GM21381 (cell line): Measurements from ENCODE around the gene RUNDC3A.
"Not testable (repeated sequence)": the region's sequence is repeated elsewhere in the genome, so short reads cannot be mapped to it uniquely, and the experiment has no call there.

Source experiments
- ATAC-seq: cut with Tn5 transposase; IDR thresholded peaks from one replicate; pipeline ENCODE4 v1.9.1; 2021; ENCODE audit warnings: mild to moderate bottlenecking, moderate library complexity; ENCODE audit not compliant: unreplicated experiment

The RUNDC3A gene

GRCh38 chr17:44356241-44356640 lies 47.8 kb downstream of the RUNDC3A start:
- ATAC-seq, result no peak

- no peak for ATAC-seq
These were observed 49.7 kb downstream of the RUNDC3A start for GRCh38 chr17:44358066-44358465.

GRCh38 chr17:44359006-44359405 lies 50.6 kb downstream of the RUNDC3A start:
- no peak for ATAC-seq

- ATAC-seq, result no peak
These were observed 51.2 kb downstream of the RUNDC3A start for GRCh38 chr17:44359458-44360143.

GRCh38 chr17:44360144-44360533 lies 51.7 kb downstream of the RUNDC3A start:
- ATAC-seq, result no peak

GRCh38 chr17:44360826-44361225 lies 52.4 kb downstream of the RUNDC3A start:
- ATAC-seq, result no peak

- ATAC-seq, result no peak
These were observed 53.2 kb downstream of the RUNDC3A start for GRCh38 chr17:44361292-44362260.

- ATAC-seq, result no peak
These were observed 54.1 kb downstream of the RUNDC3A start for GRCh38 chr17:44362459-44362948.

- no peak for ATAC-seq
These were observed 54.7 kb downstream of the RUNDC3A start for GRCh38 chr17:44362949-44363612.

- no peak for ATAC-seq
These were observed 55.3 kb downstream of the RUNDC3A start, which contains the start of gene FAM171A2 for GRCh38 chr17:44363613-44364159. FAM171A2 (minus strand) TSS chr17:44363853; CDS start chr17:44363714, 139 bp downstream.

GRCh38 chr17:44365051-44365450 lies 56.6 kb downstream of the RUNDC3A start:
- not testable (repeated sequence) for ATAC-seq

GRCh38 chr17:44367231-44367979 lies 59.0 kb downstream of the RUNDC3A start:
- no peak for ATAC-seq
